Activated CD4-positive, alpha-beta T cell treated with anti-CD3 and anti-CD28 coated beads for 36 hours (primary cell): Measurements from ENCODE around the gene DHRS9. TPM values are rescaled to one million over a fixed set of nuclear protein-coding genes. Genes with fewer than 3 reads are reported as not detected.
"Not testable (repeated sequence)": the region's sequence is repeated elsewhere in the genome, so short reads cannot be mapped to it uniquely, and the experiment has no call there.

Source experiments
- ATAC-seq: fragments of 200-7000 bp; cut with Tn5 transposase; one replicate; pipeline ENCODE4 v1.10.0; 2021; ENCODE audit warnings: mild to moderate bottlenecking, moderate library complexity
- CTCF ChIA-PET: fragments of 350-600 bp; sonication (Branson Sonifier 250); formaldehyde crosslinking; loops from one replicate; lab custom pipeline; 2021; ENCODE audit warnings: antibody characterized with exemption; lab: Charles Lee
- POLR2A ChIA-PET: fragments of 350-600 bp; sonication (Branson Sonifier 250); formaldehyde crosslinking; loops from one replicate; lab custom pipeline; 2021; ENCODE audit warnings: antibody characterized with exemption, inconsistent platforms; lab: Charles Lee
- DNase-seq: peaks from one replicate; pipeline ENCODE4 v3.0.0-alpha.2; 2020
- H3K27ac Mint-ChIP-seq: one replicate; pipeline ENCODE4 v1.8.0; 2021; ENCODE audit warnings: mixed read lengths
- H3K27me3 Mint-ChIP-seq: one replicate; pipeline ENCODE4 v1.8.0; 2021; ENCODE audit warnings: mixed read lengths
- H3K36me3 Mint-ChIP-seq: one replicate; pipeline ENCODE4 v1.8.0; 2021; ENCODE audit warnings: low read depth, mixed read lengths
- H3K4me1 Mint-ChIP-seq: one replicate; pipeline ENCODE4 v1.8.0; 2021; ENCODE audit warnings: mixed read lengths
- H3K4me3 Mint-ChIP-seq: one replicate; pipeline ENCODE4 v1.8.0; 2021; ENCODE audit warnings: mild to moderate bottlenecking, moderate library complexity, mixed read lengths
- H3K9me3 Mint-ChIP-seq: one replicate; pipeline ENCODE4 v1.8.0; 2021; ENCODE audit warnings: low read depth, mixed read lengths
- intact Hi-C, 2 experiments: fragments of 100-400 bp; cut with DNase I in 1 of 2; cut with micrococcal nuclease in 1 of 2; formaldehyde crosslinking; loops; one replicate each; pipeline versions ENCODE4 v1.14.2 to v1.15.1; 2022 to 2024; cut with DNase I, micrococcal nuclease
- total RNA-seq, 2 experiments: library from RNA; stranded (reverse); gene quantifications; one replicate each; pipeline ENCODE4 v1.2.3, GENCODE V29; 2021

Gene DHRS9
- total RNA-seq, 2 experiments from 2014 or later: 4.1 to 4.8 TPM

DNA sequence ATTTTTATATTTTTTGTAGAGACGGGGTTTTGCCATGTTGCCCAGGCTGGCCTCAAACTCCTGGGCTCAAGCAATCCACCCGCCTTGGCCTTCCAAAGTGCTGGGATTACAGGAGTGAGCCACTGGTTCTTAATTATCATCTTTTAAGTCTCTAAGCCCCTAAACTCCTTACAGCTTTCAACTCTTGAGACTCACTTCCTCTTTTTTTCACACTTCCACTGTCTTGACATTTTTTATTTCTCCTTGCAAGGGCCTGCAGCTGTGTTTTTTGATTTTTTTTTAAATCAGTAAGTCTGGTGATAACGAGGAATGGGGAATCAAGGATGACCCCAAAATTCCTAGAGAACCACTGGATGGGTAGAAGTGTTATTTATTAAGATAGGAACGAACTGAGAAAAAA lies 29.7 kb upstream of the DHRS9 start:
- Mint-ChIP-seq H3K9me3 (peaks cover 20% of the 10 kb centered on the region), H3K27me3 (no peaks in the 10 kb centered on the region), H3K4me1 (peaks cover 4% of the 10 kb centered on the region), H3K4me3 (no peak overlapping the region), H3K27ac (no peak overlapping the region), H3K36me3 (peaks cover 14% of the 10 kb centered on the region)
- intact Hi-C loops: loop anchor here (2.0 kb wide), 2 partner anchors 27 to 29 kb away; partner anchors contain the start of gene DHRS9 (in 1 of the 2)
- DNase-seq (no peak), ATAC-seq (no peak)
- ChIA-PET CTCF (no interaction called here), POLR2A (no interaction called here)

DNA sequence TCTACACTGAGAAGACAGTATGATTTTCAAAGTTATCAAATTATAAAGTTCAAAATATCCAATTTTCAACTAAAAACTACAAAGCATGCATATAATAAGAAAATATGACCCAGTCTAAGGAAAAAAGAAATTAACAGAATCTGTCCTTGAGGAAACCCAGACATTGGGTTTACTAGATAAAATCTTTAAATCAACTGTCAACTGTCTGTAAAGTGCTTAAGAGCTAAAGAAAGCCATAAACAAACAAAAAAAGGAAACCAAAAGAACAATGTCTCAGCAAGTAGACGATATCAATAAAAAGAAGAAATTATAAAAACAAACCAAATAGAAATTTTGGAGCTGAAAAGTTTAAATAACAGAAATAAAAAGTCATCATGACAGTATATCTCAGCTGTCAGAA lies 27.8 kb upstream of the DHRS9 start:
- H3K27ac Mint-ChIP-seq: no peak overlapping the region
- intact Hi-C loops: no loop called here

DNA sequence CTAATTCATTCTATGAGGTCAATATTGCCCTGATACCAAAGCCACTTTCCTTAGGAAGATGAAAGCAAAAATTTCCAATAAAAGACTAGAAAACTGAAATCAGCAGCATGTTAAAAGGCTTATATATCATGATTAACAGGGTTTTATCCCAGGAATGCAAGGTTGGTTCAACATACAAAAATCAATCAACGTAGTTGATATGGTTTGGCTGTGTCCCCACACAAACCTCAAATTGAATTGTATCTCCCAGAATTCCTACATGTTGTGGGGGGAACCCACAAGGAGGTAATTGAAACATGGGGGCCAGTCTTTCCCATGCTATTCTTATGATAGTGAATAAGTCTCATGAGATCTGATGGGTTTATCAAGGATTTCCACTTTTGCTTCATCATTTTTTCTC lies 26.5 kb upstream of the DHRS9 start:
- intact Hi-C loops: no loop called here
- CTCF ChIA-PET: no interaction called here
- Mint-ChIP-seq H3K27ac (no peak overlapping the region), H3K9me3 (peaks cover 17% of the 10 kb centered on the region), H3K4me1 (peaks cover 4% of the 10 kb centered on the region), H3K36me3 (peaks cover 14% of the 10 kb centered on the region), H3K27me3 (no peaks in the 10 kb centered on the region), H3K4me3 (no peak overlapping the region)
- DNase-seq (no peak), ATAC-seq (no peak)
- POLR2A ChIA-PET: no interaction called here

More for the DNA sequence above, 27.8 kb upstream of the DHRS9 start:
- H3K9me3 Mint-ChIP-seq: peaks cover 17% of the 10 kb centered on the region
- ATAC-seq (no peak), DNase-seq (no peak)
- CTCF ChIA-PET: interaction anchor here (0.7 to 1.1 kb wide), 2 partner anchors 77 to 100 kb away, joined by 3 read pairs; no protein-coding TSS in a partner anchor
- no peaks in the 10 kb centered on the region for H3K27me3 Mint-ChIP-seq
- POLR2A ChIA-PET: no interaction called here
- peaks cover 14% of the 10 kb centered on the region for H3K36me3 Mint-ChIP-seq
- peaks cover 4% of the 10 kb centered on the region for H3K4me1 Mint-ChIP-seq
- H3K4me3 Mint-ChIP-seq: no peak overlapping the region

DNA sequence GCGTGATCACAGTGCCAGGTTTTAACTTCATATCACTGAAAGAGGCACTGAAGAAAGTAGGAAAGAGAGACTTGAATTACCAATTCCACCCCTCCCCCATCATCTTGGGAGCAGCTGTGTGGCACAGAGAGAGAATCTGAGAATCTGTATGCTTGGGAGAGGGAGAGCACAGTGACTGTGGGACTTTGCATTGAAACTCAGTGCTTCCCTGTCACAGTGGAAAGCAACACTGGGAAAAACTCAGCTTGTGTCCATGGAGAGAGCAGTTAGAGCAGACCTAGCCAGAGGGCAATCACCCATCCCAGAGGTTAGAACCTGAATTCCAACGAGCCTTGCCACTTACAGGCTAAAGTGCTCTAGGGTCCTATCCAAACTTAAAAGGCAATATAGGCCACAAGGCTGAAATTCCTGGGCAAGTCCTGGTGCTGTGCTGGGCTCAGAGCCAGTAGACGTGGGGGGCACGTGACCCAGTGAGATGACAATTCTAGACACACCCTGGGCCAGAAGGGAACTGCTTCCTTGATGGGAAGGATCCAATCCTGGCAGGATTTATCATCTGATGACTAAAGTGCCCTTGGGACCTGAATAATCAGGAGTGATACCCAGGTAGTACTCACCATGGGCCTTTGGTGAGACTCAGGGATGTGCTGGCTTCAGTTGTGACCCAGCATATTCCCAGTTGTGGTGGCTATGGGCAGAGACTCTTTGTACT lies 22.8 kb upstream of the DHRS9 start:
- intact Hi-C loops: no loop called here

DNA sequence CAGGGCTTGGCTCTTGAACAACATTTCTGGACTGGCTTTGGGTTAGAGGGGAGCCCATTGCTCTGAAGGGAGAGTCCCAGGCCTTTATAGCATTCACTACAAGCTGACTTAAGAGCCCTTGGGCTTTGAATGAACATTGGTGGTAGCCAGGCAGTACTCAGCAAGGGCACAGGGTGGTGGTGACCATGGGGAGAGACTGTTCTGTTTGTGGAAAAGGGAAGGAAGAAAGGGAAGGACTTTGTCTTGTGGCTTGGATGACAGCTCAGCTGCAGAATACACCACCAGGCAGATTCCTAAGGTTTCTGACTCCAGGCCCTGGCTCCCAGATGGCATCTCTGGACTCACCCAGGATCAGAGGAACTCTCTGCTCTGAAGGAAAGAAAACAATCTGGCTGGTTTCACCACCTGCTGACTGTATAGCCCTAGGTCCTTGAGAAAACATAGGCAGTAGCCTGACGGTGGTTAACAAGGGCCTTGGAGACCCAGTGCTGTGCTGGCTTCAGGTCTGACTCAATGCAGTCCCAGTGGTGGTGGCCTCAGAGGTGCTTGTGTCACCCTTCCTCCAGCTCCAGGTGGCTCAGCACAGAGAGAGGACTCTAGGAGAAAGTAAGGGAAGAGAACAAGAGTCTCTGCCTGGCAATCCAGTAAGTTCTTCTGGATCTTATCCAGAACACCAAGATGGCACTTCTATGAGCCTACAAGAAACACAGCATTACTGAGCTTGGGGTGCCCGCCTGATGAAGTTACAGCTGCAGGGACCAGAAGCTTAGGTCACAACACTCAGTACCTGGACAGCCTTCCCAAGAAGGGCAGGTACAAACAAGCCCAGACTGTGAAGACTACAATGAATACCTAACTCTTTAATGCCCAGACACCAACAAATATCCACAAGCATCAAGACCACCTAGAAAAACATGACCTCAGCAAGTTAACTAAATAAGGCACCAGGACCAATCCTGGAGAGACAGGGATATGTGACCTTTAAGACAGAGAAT lies 21.8 kb upstream of the DHRS9 start:
- peaks cover 10% of the 10 kb centered on the region for H3K9me3 Mint-ChIP-seq
- no peak overlapping the region for H3K4me3 Mint-ChIP-seq
- DNase-seq (no peak), ATAC-seq (no peak)
- intact Hi-C loops: no loop called here
- peaks cover 8% of the 10 kb centered on the region for H3K36me3 Mint-ChIP-seq
- ChIA-PET CTCF (interaction anchor here (1.0 kb wide), 1 partner anchor 22 kb away, joined by 3 read pairs; the partner anchor contains the start of gene DHRS9), POLR2A (no interaction called here)
- H3K4me1 Mint-ChIP-seq: no peaks in the 10 kb centered on the region
- H3K27ac Mint-ChIP-seq: no peak overlapping the region
- H3K27me3 Mint-ChIP-seq: no peaks in the 10 kb centered on the region

More for the DNA sequence above, 22.8 kb upstream of the DHRS9 start:
- Mint-ChIP-seq H3K4me1 (no peaks in the 10 kb centered on the region), H3K27me3 (no peaks in the 10 kb centered on the region), H3K36me3 (peaks cover 14% of the 10 kb centered on the region), H3K27ac (no peak overlapping the region), H3K9me3 (peaks cover 17% of the 10 kb centered on the region), H3K4me3 (no peak overlapping the region)
- ATAC-seq (no peak), DNase-seq (no peak)
- POLR2A ChIA-PET: interaction anchor here (0.6 kb wide), 1 partner anchor 12 kb away, joined by 3 read pairs; no protein-coding TSS in a partner anchor
- CTCF ChIA-PET: no interaction called here

DNA sequence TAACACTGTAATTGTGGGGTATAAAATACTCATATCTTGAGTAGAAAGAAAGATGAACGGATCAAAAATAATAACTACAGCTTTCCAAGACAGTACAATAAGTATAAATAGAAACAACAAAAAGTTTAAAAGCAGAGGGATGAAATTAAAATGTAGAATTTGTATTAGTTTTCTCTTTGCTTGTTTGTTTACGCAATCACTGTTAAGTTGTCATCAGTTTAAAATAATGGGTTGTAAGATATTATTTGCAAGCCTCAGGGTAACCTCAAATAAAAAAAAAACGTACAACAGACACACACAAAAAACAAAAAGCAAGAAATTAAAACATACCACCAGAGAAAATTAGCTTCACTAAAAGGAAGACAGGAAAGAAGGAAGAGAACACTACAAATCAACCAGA lies 20.2 kb upstream of the DHRS9 start:
- POLR2A ChIA-PET: no interaction called here
- Mint-ChIP-seq H3K4me3 (no peak overlapping the region), H3K36me3 (no peaks in the 10 kb centered on the region), H3K4me1 (no peaks in the 10 kb centered on the region), H3K27me3 (no peaks in the 10 kb centered on the region), H3K9me3 (no peaks in the 10 kb centered on the region), H3K27ac (no peak overlapping the region)
- ATAC-seq (no peak), DNase-seq (no peak)
- CTCF ChIA-PET: no interaction called here
- intact Hi-C loops: no loop called here

DNA sequence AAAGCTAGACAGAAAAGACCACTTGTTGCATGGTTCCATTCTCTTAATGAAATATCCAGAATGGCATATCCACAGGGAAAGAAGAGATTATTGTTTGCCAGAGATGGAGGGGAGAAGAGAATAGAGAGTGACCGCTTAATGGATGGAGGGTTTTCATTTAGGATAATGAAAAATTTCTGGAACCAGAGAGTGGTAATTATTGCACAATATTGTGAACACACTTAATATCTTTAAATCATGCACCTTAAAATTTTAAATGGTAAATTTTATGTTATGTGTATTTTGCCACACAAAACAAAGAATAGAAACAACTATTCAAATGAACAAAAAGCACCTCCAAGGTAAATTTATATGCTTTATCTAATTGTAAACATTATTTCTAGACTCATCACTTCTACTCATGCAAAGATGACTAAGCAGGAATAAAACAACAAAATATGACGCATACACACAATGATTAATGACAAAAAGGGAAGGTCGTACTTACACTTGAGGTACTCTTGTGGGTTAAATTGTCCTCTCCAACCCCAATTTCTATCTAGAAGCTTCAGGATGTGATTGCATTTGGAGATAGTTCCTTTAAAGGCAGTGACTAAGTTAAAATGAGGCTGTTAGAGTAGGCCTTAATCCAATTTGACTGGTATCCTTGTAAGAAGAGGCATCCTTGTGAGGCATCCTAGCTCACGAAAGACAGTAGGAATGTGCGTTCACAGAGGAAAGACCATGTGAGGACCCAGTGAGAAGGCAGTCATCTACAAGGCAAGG lies 18.7 kb upstream of the DHRS9 start:
- no peak overlapping the region for H3K4me3 Mint-ChIP-seq
- DNase-seq (no peak), ATAC-seq (no peak)
- peaks cover 9% of the 10 kb centered on the region for H3K9me3 Mint-ChIP-seq
- H3K27ac Mint-ChIP-seq: no peak overlapping the region
- no peaks in the 10 kb centered on the region for H3K4me1 Mint-ChIP-seq
- CTCF ChIA-PET: no interaction called here
- peaks cover 3% of the 10 kb centered on the region for H3K36me3 Mint-ChIP-seq
- H3K27me3 Mint-ChIP-seq: no peaks in the 10 kb centered on the region
- intact Hi-C loops: no loop called here
- POLR2A ChIA-PET: interaction anchor here (0.9 kb wide), 1 partner anchor 14 kb away, joined by 3 read pairs; no protein-coding TSS in a partner anchor

DNA sequence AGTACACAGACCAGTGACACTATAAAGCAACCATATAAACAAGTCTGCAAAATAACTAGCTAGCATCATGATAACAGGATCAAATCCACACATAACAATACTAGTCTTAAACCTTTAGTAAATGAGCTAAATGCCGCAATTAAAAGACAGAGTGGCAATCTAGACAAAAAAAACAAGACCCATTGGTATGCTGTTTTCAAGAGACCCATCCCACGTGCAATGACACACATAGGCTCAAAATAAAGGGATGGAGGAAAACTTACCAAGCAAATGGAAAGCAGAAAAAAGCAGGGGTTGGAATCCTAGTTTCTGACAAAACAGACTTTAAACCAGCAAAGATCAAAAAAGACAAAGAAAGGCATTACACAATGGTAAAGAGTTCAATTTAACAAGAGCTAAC lies 14.8 kb upstream of the DHRS9 start:
- ATAC-seq, intact Hi-C loops, DNase-seq, H3K27me3 Mint-ChIP-seq, H3K4me1 Mint-ChIP-seq, H3K4me3 Mint-ChIP-seq, H3K36me3 Mint-ChIP-seq, POLR2A ChIA-PET, H3K27ac Mint-ChIP-seq: not testable (repeated sequence)
- peaks cover 19% of the 10 kb centered on the region for H3K9me3 Mint-ChIP-seq
- CTCF ChIA-PET: interaction anchor here (1.3 kb wide), 1 partner anchor 11 kb away, joined by 6 read pairs; no protein-coding TSS in a partner anchor

DNA sequence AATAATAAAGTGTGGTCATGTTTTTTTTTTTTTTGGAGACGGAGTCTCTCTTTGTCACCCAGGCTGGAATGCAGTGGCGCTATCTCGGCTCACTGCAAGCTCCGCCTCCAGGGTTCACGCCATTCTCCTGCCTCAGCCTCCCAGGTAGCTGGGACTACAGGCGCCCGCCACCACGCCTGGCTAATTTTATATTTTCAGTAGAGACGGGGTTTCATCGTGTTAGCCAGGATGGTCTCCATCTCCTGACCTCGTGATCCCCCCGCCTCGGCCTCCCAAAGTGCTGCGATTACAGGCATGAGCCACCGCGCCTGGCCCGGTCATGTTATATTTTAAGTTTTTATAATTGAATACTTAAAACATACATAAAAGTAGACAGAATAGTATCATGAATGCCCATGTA lies 5.2 kb upstream of the DHRS9 start:
- H3K36me3 Mint-ChIP-seq, H3K27me3 Mint-ChIP-seq, ATAC-seq, H3K9me3 Mint-ChIP-seq, H3K4me3 Mint-ChIP-seq, H3K27ac Mint-ChIP-seq, DNase-seq, CTCF ChIA-PET, intact Hi-C loops: not testable (repeated sequence)
- POLR2A ChIA-PET: interaction anchor here (0.6 kb wide), 1 partner anchor 559 kb away, joined by 3 read pairs; no protein-coding TSS in a partner anchor
- peaks cover 10% of the 10 kb centered on the region for H3K4me1 Mint-ChIP-seq

DNA sequence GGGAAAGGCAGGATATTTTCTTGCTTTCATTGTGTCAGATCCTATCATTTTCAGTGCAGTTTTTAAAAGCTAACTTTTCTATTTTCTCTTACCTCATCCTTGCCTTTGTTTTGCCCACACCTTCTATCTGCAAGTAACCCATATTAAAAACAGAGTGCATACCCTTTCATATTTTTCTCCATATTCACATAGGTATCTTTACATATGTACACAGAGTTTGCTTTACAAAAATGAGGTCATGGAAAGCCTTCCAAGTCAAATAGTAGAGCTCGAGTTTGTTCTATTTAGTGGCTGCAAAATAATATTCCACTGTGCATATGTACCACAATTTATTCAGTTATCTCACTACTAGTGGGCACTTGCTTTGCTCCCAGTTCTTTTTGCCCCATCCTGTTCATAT lies 3.9 kb upstream of the DHRS9 start:
- Mint-ChIP-seq H3K27ac (no peak overlapping the region), H3K4me3 (no peak overlapping the region)

More for the DNA sequence above, 3.9 kb upstream of the DHRS9 start:
- Mint-ChIP-seq H3K4me1 (peaks cover 17% of the 10 kb centered on the region), H3K36me3 (no peaks in the 10 kb centered on the region), H3K9me3 (no peaks in the 10 kb centered on the region), H3K27me3 (no peaks in the 10 kb centered on the region)
- ATAC-seq (no peak), DNase-seq (no peak)
- intact Hi-C loops: loop anchor here in 1 of 2 experiments (5.0 kb wide), 1 partner anchor 573 kb away; no protein-coding TSS in a partner anchor
- ChIA-PET POLR2A (no interaction called here), CTCF (interaction anchor here (0.7 to 1.4 kb wide), 3 partner anchors 12 to 67 kb away, joined by 3 to 6 read pairs (median 3); no protein-coding TSS in a partner anchor)
